Esophagus (tissue), 2 donors: Measurements from ENCODE around the gene LAYN. TPM values are rescaled to one million over a fixed set of nuclear protein-coding genes. Genes with fewer than 3 reads are reported as not detected.

Experiments used
- H3K27ac ChIP-seq, 2 donors: one replicate each; pipeline ENCODE4 v1.5.1; 2013; ENCODE audit warnings: low read depth in 2 of 2, mild to moderate bottlenecking in 2 of 2, inconsistent platforms in 1 of 2, low read length in 1 of 2, moderate library complexity in 1 of 2
- H3K27me3 ChIP-seq, 2 donors: one replicate each; pipeline ENCODE4 v1.6.1; 2013; ENCODE audit warnings: low read length in 2 of 2, control low read depth in 1 of 2, mild to moderate bottlenecking in 1 of 2; ENCODE audit not compliant: insufficient read depth in 2 of 2, control insufficient read depth in 1 of 2
- H3K36me3 ChIP-seq, 2 donors: one replicate each; pipeline ENCODE4 v1.6.1; 2013; ENCODE audit warnings: low read length in 1 of 2; ENCODE audit not compliant: control insufficient read depth in 2 of 2, insufficient read depth in 2 of 2
- H3K4me1 ChIP-seq, 2 donors: one replicate each; pipeline ENCODE4 v1.6.1; 2013; ENCODE audit warnings: low read length in 1 of 2; ENCODE audit not compliant: control insufficient read depth in 2 of 2, insufficient read depth in 2 of 2
- H3K4me3 ChIP-seq, 2 donors: one replicate each; pipeline ENCODE4 v1.5.1; 2013; ENCODE audit warnings: low read length in 2 of 2, mild to moderate bottlenecking in 2 of 2, low read depth in 1 of 2, moderate library complexity in 1 of 2
- H3K9me3 ChIP-seq, 2 donors: one replicate each; pipeline ENCODE4 v1.6.1; 2013; ENCODE audit warnings: mild to moderate bottlenecking in 2 of 2, low read depth in 1 of 2, low read length in 1 of 2, moderate library complexity in 1 of 2; ENCODE audit not compliant: control insufficient read depth in 2 of 2, insufficient read depth in 1 of 2
- WGBS, 2 donors: extraction: QIAGEN DNeasy Blood & Tissue Kit; methylation state at CpG; one replicate each; pipeline ENCODE4 v1.1.7; 2013; 5-methylcytosine and 5-hydroxymethylcytosine counted together
- polyA plus RNA-seq, 2 donors: library from polyadenylated mRNA; stranded (reverse); fragments of 200-250 nt; gene quantifications; one replicate each; pipeline ENCODE4 v1.2.3, GENCODE V29; 2013
- donor health status: healthy with polysubstance abuse.
- donor health status: Bipolar disorder and iron deficiency.

Gene LAYN, protein sequence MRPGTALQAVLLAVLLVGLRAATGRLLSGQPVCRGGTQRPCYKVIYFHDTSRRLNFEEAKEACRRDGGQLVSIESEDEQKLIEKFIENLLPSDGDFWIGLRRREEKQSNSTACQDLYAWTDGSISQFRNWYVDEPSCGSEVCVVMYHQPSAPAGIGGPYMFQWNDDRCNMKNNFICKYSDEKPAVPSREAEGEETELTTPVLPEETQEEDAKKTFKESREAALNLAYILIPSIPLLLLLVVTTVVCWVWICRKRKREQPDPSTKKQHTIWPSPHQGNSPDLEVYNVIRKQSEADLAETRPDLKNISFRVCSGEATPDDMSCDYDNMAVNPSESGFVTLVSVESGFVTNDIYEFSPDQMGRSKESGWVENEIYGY
- 1 to 10 TPM; 1.4 to 2.9 TPM for polyA plus RNA-seq

DNA sequence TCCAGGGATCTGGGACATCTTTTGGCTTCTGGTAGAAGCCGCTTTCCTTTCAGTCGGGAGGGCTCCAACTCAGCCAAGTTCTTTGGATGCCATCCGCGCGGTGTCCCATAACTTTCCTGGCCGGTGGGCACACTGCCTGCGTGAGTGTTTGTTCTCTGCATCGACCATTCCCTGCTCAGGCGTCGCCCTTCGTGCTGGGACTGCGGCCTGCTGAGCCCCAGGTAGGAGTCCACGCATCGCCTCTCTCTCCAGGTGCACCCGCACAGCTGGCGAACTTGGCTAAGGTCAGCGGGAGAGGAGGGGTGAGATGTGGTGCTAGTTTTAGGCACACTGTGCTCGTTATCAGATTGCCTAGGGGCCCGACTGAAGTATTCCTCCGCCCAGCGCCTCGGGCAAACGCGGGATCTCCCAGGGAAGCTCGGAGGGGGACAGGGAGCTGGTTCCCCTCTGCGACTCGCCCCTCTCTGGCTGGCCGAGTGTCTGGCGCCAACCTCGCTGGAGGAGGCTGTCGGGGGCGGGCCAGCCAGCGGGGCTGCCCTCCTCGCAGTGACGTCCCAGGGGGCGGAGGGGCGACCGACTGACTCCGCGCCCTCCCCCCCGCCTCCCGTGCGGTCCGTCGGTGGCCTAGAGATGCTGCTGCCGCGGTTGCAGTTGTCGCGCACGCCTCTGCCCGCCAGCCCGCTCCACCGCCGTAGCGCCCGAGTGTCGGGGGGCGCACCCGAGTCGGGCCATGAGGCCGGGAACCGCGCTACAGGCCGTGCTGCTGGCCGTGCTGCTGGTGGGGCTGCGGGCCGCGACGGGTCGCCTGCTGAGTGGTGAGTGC, at the start of gene LAYN:
Gene LAYN (plus strand): TSS at position 607 of the 823 bp plus-strand sequence. CDS start 124 bp downstream, at position 731.
- Histone ChIP-seq H3K4me3 (peak within 1 kb of the TSS; percentile 51), H3K9me3 (no peaks in the 10 kb centered on the region), H3K4me1 (peaks cover 0 to 10% of the 10 kb centered on the region in 2 donors), H3K36me3 (no peaks in the 10 kb centered on the region), H3K27me3 (peaks cover 0 to 5% of the 10 kb centered on the region in 2 donors), H3K27ac (peak within 1 kb of the TSS; percentile 28 to 34)
- WGBS, 2 donors: 5% methylated on average over 70 of the region's 70 CpGs

DNA sequence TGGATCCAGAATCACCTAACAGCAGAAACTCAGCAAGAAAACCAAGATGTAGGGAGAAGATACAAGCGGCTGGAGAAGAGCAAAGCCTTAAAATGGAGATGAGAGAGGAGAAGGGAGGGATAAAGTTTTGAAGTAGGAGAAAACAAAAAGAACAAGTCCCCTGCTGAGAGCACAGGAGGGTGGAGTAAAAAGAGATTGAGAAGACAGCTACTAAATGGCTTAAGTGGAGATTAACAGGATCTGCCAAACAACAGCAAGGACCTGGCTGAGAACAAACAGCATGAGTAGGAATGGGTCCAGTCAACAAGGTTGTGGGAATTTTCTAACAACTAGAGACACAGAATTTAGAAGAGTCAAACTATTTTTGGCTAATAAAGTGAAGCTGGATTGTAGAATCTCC, 46.5 kb upstream of the LAYN start:
- WGBS, 2 donors: 61 to 69% methylated on average over 1 of the region's 1 CpG
- Histone ChIP-seq H3K4me1 (no peaks in the 10 kb centered on the region), H3K27me3 (no peaks in the 10 kb centered on the region), H3K27ac (no peak overlapping the region), H3K9me3 (no peaks in the 10 kb centered on the region), H3K4me3 (no peak overlapping the region), H3K36me3 (no peaks in the 10 kb centered on the region)

DNA sequence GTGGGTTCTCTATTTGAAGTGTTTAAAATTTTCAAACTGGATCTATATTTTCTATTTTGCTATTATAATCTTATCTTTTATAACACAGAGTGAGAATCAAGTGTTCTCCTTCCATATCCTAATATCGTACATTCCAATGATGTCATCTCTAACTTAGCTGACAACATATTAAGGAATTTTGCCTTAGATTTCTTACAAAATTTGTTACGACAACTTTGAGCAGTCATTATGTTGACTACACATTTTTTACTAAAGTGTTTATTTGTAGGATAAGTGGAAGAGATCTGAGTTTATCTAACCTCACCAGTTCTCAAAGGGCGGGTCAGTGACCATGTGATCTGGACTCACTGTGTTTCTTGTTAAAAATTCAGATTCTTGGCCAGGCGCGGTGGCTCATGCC, 41.0 kb upstream of the LAYN start:
- H3K4me3 ChIP-seq: no peak overlapping the region
- H3K4me1 ChIP-seq: no peaks in the 10 kb centered on the region
- H3K27ac ChIP-seq: no peak overlapping the region
- no peaks in the 10 kb centered on the region for H3K27me3 ChIP-seq
- no peaks in the 10 kb centered on the region for H3K9me3 ChIP-seq
- H3K36me3 ChIP-seq: no peaks in the 10 kb centered on the region
- 74 to 85% methylated on average over 5 of the region's 5 CpGs for WGBS, 2 donors

DNA sequence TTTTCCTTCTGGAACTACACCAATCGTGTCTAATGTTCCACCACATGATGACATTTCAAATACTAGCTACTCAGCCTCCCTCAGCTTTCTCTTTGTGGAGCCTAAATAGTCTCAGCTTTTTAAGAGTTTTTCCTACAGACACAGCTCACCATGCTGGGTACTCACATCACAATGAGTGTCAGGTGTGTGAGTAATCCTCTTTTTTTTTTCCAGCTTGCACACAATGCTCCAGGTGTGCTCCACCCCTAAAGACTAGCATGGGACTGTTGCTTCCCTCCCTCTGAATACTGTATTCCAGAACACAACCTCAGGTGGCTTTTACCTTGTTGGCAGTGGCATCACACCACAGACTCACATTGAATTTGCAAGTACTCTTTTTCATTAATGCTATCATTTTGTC, 40.0 kb upstream of the LAYN start:
- no peaks in the 10 kb centered on the region for H3K4me1 ChIP-seq
- H3K27me3 ChIP-seq: no peaks in the 10 kb centered on the region
- no peak overlapping the region for H3K27ac ChIP-seq
- H3K9me3 ChIP-seq: no peaks in the 10 kb centered on the region
- WGBS, 2 donors: 51 to 55% methylated on average over 1 of the region's 1 CpG
- no peak overlapping the region for H3K4me3 ChIP-seq
- H3K36me3 ChIP-seq: no peaks in the 10 kb centered on the region

DNA sequence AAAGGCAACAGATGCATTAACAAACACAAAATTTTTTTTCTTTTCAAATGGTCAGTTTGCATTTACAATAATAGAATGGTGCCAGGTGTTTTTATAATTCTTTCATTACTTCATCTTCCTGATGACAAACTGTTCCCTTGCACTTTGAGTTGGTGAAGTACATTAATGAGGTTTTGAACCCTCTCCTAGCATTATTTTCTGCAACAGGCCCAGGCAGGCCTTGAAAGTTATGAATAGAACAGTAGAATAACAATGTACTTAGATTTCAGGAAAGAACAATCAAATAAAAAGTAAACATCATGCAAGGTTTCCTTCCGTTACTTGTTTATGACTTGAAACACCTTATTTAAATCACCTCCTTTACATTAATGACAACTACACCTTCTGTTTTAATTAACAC, 37.9 kb upstream of the LAYN start:
- Histone ChIP-seq H3K36me3 (no peaks in the 10 kb centered on the region), H3K4me1 (no peaks in the 10 kb centered on the region), H3K27me3 (no peaks in the 10 kb centered on the region), H3K27ac (no peak overlapping the region), H3K9me3 (no peaks in the 10 kb centered on the region), H3K4me3 (no peak overlapping the region)
- WGBS, 2 donors: 53 to 62% methylated on average over 1 of the region's 1 CpG

DNA sequence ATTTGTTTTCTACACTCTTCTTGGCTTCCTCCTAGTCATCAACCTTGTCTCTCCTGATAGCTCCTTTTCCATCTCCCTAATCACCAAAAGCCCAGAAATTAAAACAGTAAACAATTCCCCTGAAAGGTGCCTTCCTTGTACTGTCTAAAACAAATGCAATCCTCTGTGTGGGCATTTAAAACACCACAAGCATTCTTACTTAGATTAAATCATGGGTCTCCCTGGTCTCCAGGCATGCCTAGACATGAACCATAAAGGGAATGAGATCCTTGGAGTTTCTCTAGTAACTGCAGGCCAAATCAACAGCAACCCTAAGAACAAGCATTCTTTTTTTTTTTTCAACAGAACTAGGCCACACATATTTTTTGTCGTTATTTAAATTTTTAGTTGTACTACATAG, 30.2 kb upstream of the LAYN start:
- Histone ChIP-seq H3K27me3 (peaks cover 0 to 6% of the 10 kb centered on the region in 2 donors), H3K9me3 (no peaks in the 10 kb centered on the region), H3K27ac (no peak overlapping the region), H3K4me1 (peaks cover 0 to 8% of the 10 kb centered on the region in 2 donors), H3K4me3 (no peak overlapping the region), H3K36me3 (no peaks in the 10 kb centered on the region)
- 73 to 80% methylated on average over 1 of the region's 1 CpG for WGBS, 2 donors

DNA sequence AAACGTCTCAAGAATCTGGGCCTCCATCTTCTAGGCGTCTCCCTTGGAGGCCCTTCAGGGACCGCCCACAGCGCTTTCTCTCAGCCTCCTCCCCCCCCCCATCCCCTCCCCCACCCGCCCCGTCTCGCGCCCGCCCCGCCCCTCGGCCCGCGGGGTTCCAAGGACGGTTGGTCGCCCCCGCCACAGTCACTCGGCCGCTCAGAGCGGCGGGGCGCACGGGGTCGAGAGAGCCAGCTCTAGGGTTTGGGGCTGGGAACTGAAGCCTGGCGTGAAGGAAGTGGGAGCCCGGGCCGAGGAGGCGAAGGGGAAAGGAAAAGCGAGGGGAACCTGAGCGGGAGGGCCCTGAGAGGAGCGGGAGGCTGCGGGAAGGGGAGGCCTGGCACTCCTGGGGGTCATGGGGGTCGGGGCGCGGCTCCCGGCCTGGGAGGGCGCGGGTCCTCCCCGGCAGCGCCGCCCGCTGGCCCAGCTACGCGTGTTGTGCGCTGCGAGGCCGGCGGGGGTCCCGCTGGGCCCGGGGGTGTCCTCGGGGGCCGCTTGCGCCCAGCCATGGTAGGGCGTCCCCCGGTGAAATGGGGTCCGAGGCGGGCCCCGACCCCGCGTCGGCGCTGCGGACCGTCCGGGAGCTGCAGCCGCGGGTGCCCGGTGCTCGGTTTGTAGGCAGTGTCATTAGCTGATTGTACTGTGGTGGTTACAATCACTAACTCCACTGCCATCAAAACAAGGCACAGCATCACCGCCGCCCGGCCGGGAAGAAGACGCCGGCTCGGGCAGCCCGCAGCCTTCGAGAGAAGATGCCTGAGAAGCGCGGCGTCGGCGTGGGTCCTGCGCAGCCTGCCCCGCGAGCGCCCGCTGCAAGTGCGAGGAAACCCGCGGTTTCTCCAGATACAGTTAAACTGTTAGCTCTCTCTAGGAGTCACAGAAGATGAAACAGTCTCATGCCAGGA, 28.0 kb upstream of the LAYN start, which contains the start of gene BTG4:
Gene BTG4 (minus strand): TSS at position 91 of the 944 bp plus-strand sequence. CDS start 13,610 bp downstream, outside the sequence.
- 4 to 5% methylated on average over 80 to 90 of the region's 90 CpGs for WGBS, 2 donors
- H3K27me3 ChIP-seq: peaks cover 2 to 6% of the 10 kb centered on the region in 2 donors
- peak within 1 kb of the TSS; percentile 39 to 43 for H3K4me3 ChIP-seq

DNA sequence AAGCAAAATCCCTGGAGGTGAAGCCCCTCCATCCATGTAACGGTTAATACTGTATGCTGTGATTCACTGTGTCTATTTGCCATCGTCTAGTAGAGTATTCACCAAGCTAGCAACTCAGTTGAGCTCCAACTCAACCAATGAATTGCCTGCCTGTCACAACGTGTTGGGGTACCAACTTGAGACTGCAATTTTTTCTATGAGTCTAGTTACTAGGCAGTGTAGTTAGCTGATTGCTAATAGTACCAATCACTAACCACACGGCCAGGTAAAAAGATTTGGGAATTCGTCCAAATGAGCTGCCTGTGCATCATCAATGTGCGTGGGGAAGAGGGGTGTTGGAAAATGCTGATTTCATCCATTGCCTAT, 27.3 kb upstream of the LAYN start:
- 29 to 30% methylated on average over 6 of the region's 6 CpGs for WGBS, 2 donors
- Histone ChIP-seq H3K36me3 (no peaks in the 10 kb centered on the region), H3K27ac (no peak overlapping the region), H3K4me1 (peaks cover 0 to 8% of the 10 kb centered on the region in 2 donors), H3K4me3 (peak overlapping the region in 1 of 2 donors; percentile 43), H3K27me3 (peaks cover 2 to 6% of the 10 kb centered on the region in 2 donors), H3K9me3 (no peaks in the 10 kb centered on the region)

More for the DNA sequence above, 28.0 kb upstream of the LAYN start, which contains the start of gene BTG4:
- H3K9me3 ChIP-seq: no peaks in the 10 kb centered on the region
- no peaks in the 10 kb centered on the region for H3K36me3 ChIP-seq
- H3K4me1 ChIP-seq: peaks cover 0 to 8% of the 10 kb centered on the region in 2 donors
- no peak within 1 kb of the TSS for H3K27ac ChIP-seq
